ENCODE measurements around the gene MCF2L2.

Gene MCF2L2

DNA sequence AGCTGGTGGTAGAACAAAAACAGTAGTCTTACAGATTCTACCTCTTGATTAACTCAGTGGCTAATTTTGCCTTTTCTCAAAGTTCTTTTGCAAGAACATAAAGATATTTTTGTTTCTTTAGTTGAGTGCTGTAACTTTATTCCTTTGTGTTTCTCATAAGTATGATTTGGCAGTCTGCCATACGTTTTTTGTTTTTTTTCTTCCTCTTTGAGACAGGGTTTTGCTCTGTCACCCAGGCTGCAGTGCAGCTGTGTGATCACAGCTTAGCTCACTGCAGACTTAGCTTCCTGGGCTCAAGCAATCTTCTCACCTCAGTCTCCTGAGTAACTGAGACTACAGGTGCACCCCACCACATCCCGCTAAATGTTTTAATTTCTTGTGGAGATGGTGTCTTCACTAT is 153.0 kb downstream of the MCF2L2 start:
- Histone ChIP-seq H3K4me1 (ENCODE audit: control insufficient read depth in 2 of 2, insufficient read depth in 2 of 2, low read length in 2 of 2) (peaks cover 6 to 12% of the 10 kb centered on the region in 2 donors), H3K9me3 (ENCODE audit: control insufficient read depth in 2 of 2, low read length in 2 of 2) (no peaks in the 10 kb centered on the region), H3K9ac (ENCODE audit: low read depth in 1 of 2, low read length in 2 of 2) (no peak overlapping the region), H3K27ac (ENCODE audit: low read depth in 2 of 2, low read length in 2 of 2) (peak overlapping the region; percentile 20 to 51), H3K27me3 (ENCODE audit: control insufficient read depth in 2 of 2, insufficient read depth in 2 of 2, low read length in 2 of 2) (no peaks in the 10 kb centered on the region), H3K36me3 (ENCODE audit: control insufficient read depth in 2 of 2, insufficient read depth in 2 of 2, low read length in 2 of 2) (peaks cover 0 to 2% of the 10 kb centered on the region in 2 donors), H3K4me3 (ENCODE audit: low read length in 2 of 2) (no peak overlapping the region)

DNA sequence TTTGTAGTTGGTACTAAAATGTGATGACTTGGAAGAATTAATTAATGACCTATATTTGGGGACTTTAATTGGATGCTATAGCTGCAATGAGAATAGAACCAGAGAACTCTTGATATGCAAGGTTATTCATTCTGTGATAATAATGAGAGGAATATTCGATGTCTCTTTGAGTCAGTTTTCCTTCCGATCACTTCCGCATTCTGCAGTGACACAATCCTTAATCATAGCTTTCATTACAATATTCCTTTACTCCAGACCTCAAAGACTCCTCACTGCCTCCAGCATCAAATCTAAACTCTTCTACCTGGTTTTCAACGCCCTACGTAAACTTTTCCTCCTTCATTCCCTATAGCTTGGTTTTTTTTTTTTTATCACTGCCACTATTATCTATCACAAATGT is 153.8 kb downstream of the MCF2L2 start:
- Histone ChIP-seq H3K9me3 (ENCODE audit: control insufficient read depth in 2 of 2, low read length in 2 of 2) (no peaks in the 10 kb centered on the region), H3K36me3 (ENCODE audit: control insufficient read depth in 2 of 2, insufficient read depth in 2 of 2, low read length in 2 of 2) (peaks cover 0 to 9% of the 10 kb centered on the region in 2 donors), H3K27ac (ENCODE audit: low read depth in 2 of 2, low read length in 2 of 2) (no peak overlapping the region), H3K4me1 (ENCODE audit: control insufficient read depth in 2 of 2, insufficient read depth in 2 of 2, low read length in 2 of 2) (peaks cover 6 to 12% of the 10 kb centered on the region in 2 donors), H3K9ac (ENCODE audit: low read depth in 1 of 2, low read length in 2 of 2) (no peak overlapping the region), H3K4me3 (ENCODE audit: low read length in 2 of 2) (no peak overlapping the region), H3K27me3 (ENCODE audit: control insufficient read depth in 2 of 2, insufficient read depth in 2 of 2, low read length in 2 of 2) (no peaks in the 10 kb centered on the region)

DNA sequence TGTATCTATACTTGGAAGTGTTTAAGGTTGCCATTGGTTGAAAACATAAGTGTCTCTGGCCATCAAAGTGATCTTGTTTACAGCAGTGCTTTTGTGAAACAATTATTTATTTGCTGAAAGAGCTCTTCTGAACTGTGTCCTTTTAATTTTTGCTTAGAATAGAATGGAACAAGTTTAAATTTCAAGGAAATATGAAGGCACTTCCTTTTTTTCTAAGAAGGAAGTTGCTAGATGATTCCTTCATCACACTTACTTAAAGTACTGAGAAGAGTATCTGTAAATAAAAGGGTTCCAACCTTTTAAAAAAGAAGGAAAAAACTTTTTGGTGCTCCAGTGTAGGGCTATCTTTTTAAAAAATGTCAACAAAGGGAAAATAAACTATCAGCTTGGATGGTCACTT is 155.6 kb downstream of the MCF2L2 start:
- Histone ChIP-seq H3K9ac (ENCODE audit: low read depth in 1 of 2, low read length in 2 of 2) (no peak overlapping the region), H3K9me3 (ENCODE audit: control insufficient read depth in 2 of 2, low read length in 2 of 2) (no peaks in the 10 kb centered on the region), H3K4me1 (ENCODE audit: control insufficient read depth in 2 of 2, insufficient read depth in 2 of 2, low read length in 2 of 2) (peaks cover 10 to 17% of the 10 kb centered on the region in 2 donors), H3K27me3 (ENCODE audit: control insufficient read depth in 2 of 2, insufficient read depth in 2 of 2, low read length in 2 of 2) (no peaks in the 10 kb centered on the region), H3K36me3 (ENCODE audit: control insufficient read depth in 2 of 2, insufficient read depth in 2 of 2, low read length in 2 of 2) (peaks cover 0 to 9% of the 10 kb centered on the region in 2 donors), H3K27ac (ENCODE audit: low read depth in 2 of 2, low read length in 2 of 2) (no peak overlapping the region), H3K4me3 (ENCODE audit: low read length in 2 of 2) (no peak overlapping the region)

DNA sequence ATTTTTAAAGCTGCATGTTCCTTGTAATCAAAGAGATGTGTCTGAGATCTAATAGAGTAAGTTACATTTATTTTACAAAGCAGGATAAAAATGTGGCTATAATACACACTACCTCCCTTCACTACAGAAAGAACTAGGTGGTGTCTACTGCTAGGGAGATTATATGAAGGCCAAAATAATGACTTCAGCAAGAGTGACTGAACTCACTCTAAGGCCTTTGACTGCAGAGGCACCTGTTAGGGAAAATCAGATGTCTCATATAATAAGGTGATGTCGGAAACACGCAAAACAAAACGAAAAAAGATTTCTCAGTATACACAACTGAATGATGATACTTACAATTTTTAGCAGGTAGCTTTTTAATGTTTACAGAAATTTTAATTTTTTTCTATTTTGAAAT is 156.3 kb downstream of the MCF2L2 start:
- Histone ChIP-seq H3K9me3 (ENCODE audit: control insufficient read depth in 2 of 2, low read length in 2 of 2) (no peaks in the 10 kb centered on the region), H3K27me3 (ENCODE audit: control insufficient read depth in 2 of 2, insufficient read depth in 2 of 2, low read length in 2 of 2) (no peaks in the 10 kb centered on the region), H3K4me3 (ENCODE audit: low read length in 2 of 2) (no peak overlapping the region), H3K27ac (ENCODE audit: low read depth in 2 of 2, low read length in 2 of 2) (no peak overlapping the region), H3K36me3 (ENCODE audit: control insufficient read depth in 2 of 2, insufficient read depth in 2 of 2, low read length in 2 of 2) (peaks cover 0 to 9% of the 10 kb centered on the region in 2 donors), H3K9ac (ENCODE audit: low read depth in 1 of 2, low read length in 2 of 2) (no peak overlapping the region), H3K4me1 (ENCODE audit: control insufficient read depth in 2 of 2, insufficient read depth in 2 of 2, low read length in 2 of 2) (peaks cover 15 to 23% of the 10 kb centered on the region in 2 donors)

DNA sequence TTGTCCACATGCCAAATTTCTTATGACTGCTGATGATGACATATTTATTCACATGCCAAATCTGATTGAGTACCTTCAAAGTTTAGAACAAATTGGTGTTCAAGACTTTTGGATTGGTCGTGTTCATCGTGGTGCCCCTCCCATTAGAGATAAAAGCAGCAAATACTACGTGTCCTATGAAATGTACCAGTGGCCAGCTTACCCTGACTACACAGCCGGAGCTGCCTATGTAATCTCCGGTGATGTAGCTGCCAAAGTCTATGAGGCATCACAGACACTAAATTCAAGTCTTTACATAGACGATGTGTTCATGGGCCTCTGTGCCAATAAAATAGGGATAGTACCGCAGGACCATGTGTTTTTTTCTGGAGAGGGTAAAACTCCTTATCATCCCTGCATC is 158.1 kb downstream of the MCF2L2 start:
- no peaks in the 10 kb centered on the region for H3K27me3 ChIP-seq (ENCODE audit: control insufficient read depth in 2 of 2, insufficient read depth in 2 of 2, low read length in 2 of 2)
- no peak overlapping the region for H3K9ac ChIP-seq (ENCODE audit: low read depth in 1 of 2, low read length in 2 of 2)
- no peaks in the 10 kb centered on the region for H3K9me3 ChIP-seq (ENCODE audit: control insufficient read depth in 2 of 2, low read length in 2 of 2)
- H3K4me1 ChIP-seq (ENCODE audit: control insufficient read depth in 2 of 2, insufficient read depth in 2 of 2, low read length in 2 of 2), result peaks cover 32% of the 10 kb centered on the region in 2 donors
- H3K4me3 ChIP-seq (ENCODE audit: low read length in 2 of 2), result no peak overlapping the region
- peak overlapping the region in 1 of 2 donors; percentile 17 for H3K27ac ChIP-seq (ENCODE audit: low read depth in 2 of 2, low read length in 2 of 2)
- peaks cover 0 to 9% of the 10 kb centered on the region in 2 donors for H3K36me3 ChIP-seq (ENCODE audit: control insufficient read depth in 2 of 2, insufficient read depth in 2 of 2, low read length in 2 of 2)

DNA sequence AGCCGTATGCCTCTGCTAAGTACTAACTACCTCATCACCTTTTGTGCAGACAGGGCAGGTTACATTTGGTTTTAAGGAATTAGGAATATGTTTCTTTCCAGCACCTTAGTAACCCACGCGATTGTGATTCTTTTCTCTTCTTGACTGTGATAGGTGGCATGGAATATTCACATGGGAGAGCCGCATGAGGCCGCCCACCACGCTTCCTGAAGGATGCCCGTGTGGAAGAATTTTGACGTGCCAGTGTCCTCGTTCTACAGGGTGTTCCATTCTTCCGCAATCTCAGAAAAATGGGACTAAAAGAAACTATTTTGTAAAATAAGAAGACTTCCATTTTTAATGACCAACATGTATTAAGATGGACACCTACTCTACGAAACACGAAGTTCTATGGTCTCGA is 159.1 kb downstream of the MCF2L2 start:
- no peak overlapping the region for H3K4me3 ChIP-seq (ENCODE audit: low read length in 2 of 2)
- H3K27ac ChIP-seq (ENCODE audit: low read depth in 2 of 2, low read length in 2 of 2), result no peak overlapping the region
- no peak overlapping the region for H3K9ac ChIP-seq (ENCODE audit: low read depth in 1 of 2, low read length in 2 of 2)
- peaks cover 33 to 36% of the 10 kb centered on the region in 2 donors for H3K4me1 ChIP-seq (ENCODE audit: control insufficient read depth in 2 of 2, insufficient read depth in 2 of 2, low read length in 2 of 2)
- peaks cover 0 to 9% of the 10 kb centered on the region in 2 donors for H3K36me3 ChIP-seq (ENCODE audit: control insufficient read depth in 2 of 2, insufficient read depth in 2 of 2, low read length in 2 of 2)
- H3K27me3 ChIP-seq (ENCODE audit: control insufficient read depth in 2 of 2, insufficient read depth in 2 of 2, low read length in 2 of 2), result no peaks in the 10 kb centered on the region
- no peaks in the 10 kb centered on the region for H3K9me3 ChIP-seq (ENCODE audit: control insufficient read depth in 2 of 2, low read length in 2 of 2)

DNA sequence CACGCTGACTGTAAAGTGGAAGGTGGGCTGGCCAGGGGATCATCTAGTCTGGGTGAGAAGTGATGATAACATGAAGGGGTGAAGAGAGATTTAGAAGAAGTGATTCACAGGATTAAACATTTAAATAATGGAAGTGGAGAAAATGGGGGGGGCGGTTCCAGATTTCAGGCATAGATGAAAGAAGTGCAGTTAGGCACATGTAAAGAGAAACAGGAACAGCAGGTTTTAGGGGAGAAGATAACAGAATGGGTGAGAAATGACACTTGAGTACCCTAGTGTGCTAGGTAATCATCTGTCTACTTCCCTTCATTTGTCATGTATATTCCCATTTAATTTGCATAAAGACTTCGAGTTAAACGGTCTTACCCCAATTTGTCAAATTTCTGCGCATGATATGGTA is 160.1 kb downstream of the MCF2L2 start:
- H3K4me1 ChIP-seq (ENCODE audit: control insufficient read depth in 2 of 2, insufficient read depth in 2 of 2, low read length in 2 of 2), result peaks cover 40 to 42% of the 10 kb centered on the region in 2 donors
- H3K9ac ChIP-seq (ENCODE audit: low read depth in 1 of 2, low read length in 2 of 2), result no peak overlapping the region
- peaks cover 0 to 9% of the 10 kb centered on the region in 2 donors for H3K36me3 ChIP-seq (ENCODE audit: control insufficient read depth in 2 of 2, insufficient read depth in 2 of 2, low read length in 2 of 2)
- no peak overlapping the region for H3K27ac ChIP-seq (ENCODE audit: low read depth in 2 of 2, low read length in 2 of 2)
- H3K27me3 ChIP-seq (ENCODE audit: control insufficient read depth in 2 of 2, insufficient read depth in 2 of 2, low read length in 2 of 2), result no peaks in the 10 kb centered on the region
- H3K4me3 ChIP-seq (ENCODE audit: low read length in 2 of 2), result no peak overlapping the region
- H3K9me3 ChIP-seq (ENCODE audit: control insufficient read depth in 2 of 2, low read length in 2 of 2), result no peaks in the 10 kb centered on the region

DNA sequence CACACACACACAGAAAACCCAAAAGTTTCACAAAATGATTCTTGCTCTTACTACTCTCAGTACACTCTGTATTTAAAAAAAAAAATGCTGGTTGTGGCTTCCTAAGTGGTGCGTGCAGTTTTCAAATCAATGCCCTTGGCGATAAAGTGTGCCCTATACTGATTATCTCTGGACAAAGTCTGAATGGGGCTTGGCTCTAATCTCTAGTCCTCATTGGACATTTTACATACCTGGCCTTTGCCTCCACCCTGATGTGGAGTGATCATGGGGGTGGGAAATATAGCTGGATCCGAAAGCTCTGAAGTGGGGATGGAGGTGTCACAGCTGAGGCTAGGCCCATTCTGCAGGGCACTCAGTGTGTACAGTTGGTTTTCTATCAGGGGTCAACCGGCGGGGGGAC is 161.3 kb downstream of the MCF2L2 start:
- Histone ChIP-seq H3K36me3 (ENCODE audit: control insufficient read depth in 2 of 2, insufficient read depth in 2 of 2, low read length in 2 of 2) (peaks cover 0 to 9% of the 10 kb centered on the region in 2 donors), H3K4me3 (ENCODE audit: low read length in 2 of 2) (no peak overlapping the region), H3K9ac (ENCODE audit: low read depth in 1 of 2, low read length in 2 of 2) (peak overlapping the region in 1 of 2 donors; percentile 8), H3K4me1 (ENCODE audit: control insufficient read depth in 2 of 2, insufficient read depth in 2 of 2, low read length in 2 of 2) (peaks cover 46% of the 10 kb centered on the region in 2 donors), H3K27ac (ENCODE audit: low read depth in 2 of 2, low read length in 2 of 2) (peak overlapping the region; percentile 79 to 81), H3K27me3 (ENCODE audit: control insufficient read depth in 2 of 2, insufficient read depth in 2 of 2, low read length in 2 of 2) (no peaks in the 10 kb centered on the region), H3K9me3 (ENCODE audit: control insufficient read depth in 2 of 2, low read length in 2 of 2) (no peaks in the 10 kb centered on the region)

DNA sequence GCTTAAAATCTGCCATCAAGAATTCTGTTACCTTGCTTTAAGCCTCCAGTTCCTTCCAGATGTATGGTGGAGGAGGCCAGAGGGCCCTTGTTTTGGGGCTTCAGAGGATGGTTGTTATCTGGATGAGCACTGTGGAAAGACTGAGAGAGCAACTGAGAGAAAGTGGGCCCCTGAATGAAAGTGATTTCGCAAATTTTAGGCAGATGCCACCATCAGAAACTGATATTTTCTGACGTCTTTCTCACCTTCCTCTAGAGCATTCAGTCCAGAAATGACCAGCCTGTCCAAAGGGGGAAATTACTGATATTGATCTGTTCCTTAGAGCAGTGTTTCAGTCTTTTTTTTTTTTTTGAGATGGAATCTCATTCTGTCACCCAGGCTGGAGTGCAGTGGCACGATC is 162.0 kb downstream of the MCF2L2 start:
- Histone ChIP-seq H3K36me3 (ENCODE audit: control insufficient read depth in 2 of 2, insufficient read depth in 2 of 2, low read length in 2 of 2) (peaks cover 0 to 9% of the 10 kb centered on the region in 2 donors), H3K27me3 (ENCODE audit: control insufficient read depth in 2 of 2, insufficient read depth in 2 of 2, low read length in 2 of 2) (no peaks in the 10 kb centered on the region), H3K4me1 (ENCODE audit: control insufficient read depth in 2 of 2, insufficient read depth in 2 of 2, low read length in 2 of 2) (peaks cover 46% of the 10 kb centered on the region in 2 donors), H3K4me3 (ENCODE audit: low read length in 2 of 2) (peak overlapping the region in 1 of 2 donors; percentile 29), H3K9ac (ENCODE audit: low read depth in 1 of 2, low read length in 2 of 2) (peak overlapping the region; percentile 28 to 60), H3K9me3 (ENCODE audit: control insufficient read depth in 2 of 2, low read length in 2 of 2) (no peaks in the 10 kb centered on the region), H3K27ac (ENCODE audit: low read depth in 2 of 2, low read length in 2 of 2) (peak overlapping the region; percentile 79 to 81)

DNA sequence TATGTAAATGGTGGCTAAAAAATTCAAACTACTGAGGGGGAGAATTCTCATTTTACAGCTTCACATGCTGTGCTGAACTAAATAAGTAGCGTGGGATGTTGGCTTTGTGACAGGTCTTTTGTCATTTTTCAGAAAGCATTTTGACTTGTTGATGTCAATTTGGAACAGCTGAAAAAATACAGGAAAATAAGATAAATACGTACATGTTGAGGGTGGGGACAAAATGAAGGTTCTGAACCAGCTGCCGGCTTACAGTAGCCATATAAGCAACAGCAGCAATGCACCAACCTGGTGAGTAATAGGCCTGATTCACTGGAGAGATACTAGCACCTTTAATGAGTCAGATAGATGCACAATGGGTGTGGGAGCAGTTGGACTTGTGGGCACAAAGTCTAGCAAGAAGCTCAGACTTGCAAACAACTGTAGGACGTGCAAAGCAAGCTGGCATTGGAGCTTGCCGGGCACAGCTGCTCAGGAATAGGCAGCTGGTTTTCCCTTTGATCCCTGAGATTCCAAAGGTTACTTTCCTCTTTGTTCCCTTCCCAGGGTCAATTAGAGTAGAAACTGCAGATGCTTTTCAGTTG is 162.5 kb downstream of the MCF2L2 start:
- Histone ChIP-seq H3K9ac (ENCODE audit: low read depth in 1 of 2, low read length in 2 of 2) (peak overlapping the region; percentile 28 to 62), H3K4me1 (ENCODE audit: control insufficient read depth in 2 of 2, insufficient read depth in 2 of 2, low read length in 2 of 2) (peaks cover 49 to 50% of the 10 kb centered on the region in 2 donors), H3K27ac (ENCODE audit: low read depth in 2 of 2, low read length in 2 of 2) (peak overlapping the region; percentile 79 to 91), H3K27me3 (ENCODE audit: control insufficient read depth in 2 of 2, insufficient read depth in 2 of 2, low read length in 2 of 2) (no peaks in the 10 kb centered on the region), H3K36me3 (ENCODE audit: control insufficient read depth in 2 of 2, insufficient read depth in 2 of 2, low read length in 2 of 2) (peaks cover 0 to 9% of the 10 kb centered on the region in 2 donors), H3K4me3 (ENCODE audit: low read length in 2 of 2) (peak overlapping the region; percentile 4 to 29), H3K9me3 (ENCODE audit: control insufficient read depth in 2 of 2, low read length in 2 of 2) (no peaks in the 10 kb centered on the region)

Data from mucosa of rectum (tissue), 2 donors.